Muscle layer of duodenum (tissue), 2 donors: ENCODE results near the gene ZNF561.
"Not testable (repeated sequence)": the region's sequence is repeated elsewhere in the genome, so short reads cannot be mapped to it uniquely, and the experiment has no call there.

Source experiments
- H3K27ac ChIP-seq: one replicate; pipeline ENCODE4 v1.7.0; 2013; ENCODE audit warnings: mild to moderate bottlenecking, low read length
- H3K27me3 ChIP-seq: one replicate; pipeline ENCODE4 v1.7.0; 2013; ENCODE audit warnings: low read depth, mild to moderate bottlenecking, control low read depth, low read length
- H3K36me3 ChIP-seq, 2 donors: one replicate each; pipeline ENCODE4 v1.7.0; 2013; ENCODE audit warnings: low read length in 2 of 2, control low read depth in 1 of 2, mild to moderate bottlenecking in 1 of 2; ENCODE audit not compliant: insufficient read depth in 2 of 2, control insufficient read depth in 1 of 2
- H3K4me1 ChIP-seq, 2 donors: one replicate each; pipeline ENCODE4 v1.7.0; 2013; ENCODE audit warnings: low read length in 2 of 2, mild to moderate bottlenecking in 2 of 2, control low read depth in 1 of 2, moderate library complexity in 1 of 2; ENCODE audit not compliant: insufficient read depth in 2 of 2, control insufficient read depth in 1 of 2
- H3K4me3 ChIP-seq, 2 donors: one replicate each; pipeline ENCODE4 v1.7.0; 2013; ENCODE audit warnings: low read length in 2 of 2, low read depth in 1 of 2, mild to moderate bottlenecking in 1 of 2
- H3K9me3 ChIP-seq, 2 donors: one replicate each; pipeline ENCODE4 v1.7.0; 2013; ENCODE audit warnings: low read length in 2 of 2, control low read depth in 1 of 2, mild to moderate bottlenecking in 1 of 2; ENCODE audit not compliant: control insufficient read depth in 1 of 2
- donor health status: healthy.

ZNF561 gene

DNA sequence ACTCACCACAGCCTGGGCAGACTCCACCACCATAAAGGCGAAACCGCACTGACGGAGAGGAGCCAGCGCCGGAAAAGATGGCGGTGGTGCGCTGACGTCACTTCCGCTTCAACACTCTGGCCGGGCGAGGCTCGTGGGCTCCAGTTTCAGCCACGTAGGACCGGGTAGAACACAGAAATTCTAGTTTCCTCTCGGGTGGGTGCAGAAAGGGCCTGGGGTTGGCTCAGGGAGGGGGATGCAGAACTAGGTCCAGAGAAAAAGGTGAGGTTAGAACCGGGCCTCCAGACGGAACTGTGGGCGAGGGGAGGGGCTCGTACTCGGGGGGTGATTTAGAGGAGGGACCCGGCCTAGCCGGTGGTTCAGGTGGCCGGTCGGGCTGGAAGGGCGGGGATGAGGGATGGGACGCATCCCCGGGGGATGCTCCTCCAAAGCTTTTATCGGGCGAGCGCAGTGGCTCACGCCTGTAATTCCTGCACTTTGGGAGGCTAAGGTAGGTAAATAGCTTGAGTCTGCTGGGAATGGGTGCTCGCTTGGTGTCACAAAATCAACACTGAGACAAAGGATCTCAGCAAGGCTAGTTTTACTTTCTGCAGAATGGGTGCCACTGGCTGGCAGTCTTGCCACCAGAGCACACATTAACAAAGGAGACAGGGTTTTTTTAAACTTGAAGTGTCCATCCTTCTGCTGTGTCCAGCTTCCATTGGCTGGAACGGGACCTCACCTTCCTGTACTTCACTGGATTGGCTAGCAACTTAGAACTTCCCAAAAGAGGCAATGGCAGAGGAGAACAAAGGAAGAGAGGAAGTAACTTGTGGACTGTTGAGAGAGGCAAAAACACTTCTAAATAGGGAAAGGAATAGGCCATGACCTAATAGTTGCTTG lies at the start of gene ZNF561:
Gene ZNF561, minus strand, starts transcription at position 77 of the 882 bp plus-strand sequence. CDS start 1,776 bp downstream, outside the sequence.
- Histone ChIP-seq H3K4me1 (peaks cover 0 to 24% of the 10 kb centered on the region in 2 donors), H3K27ac (peak within 1 kb of the TSS; percentile 95), H3K9me3 (no peaks in the 10 kb centered on the region), H3K4me3 (peak within 1 kb of the TSS; percentile 68 to 84), H3K36me3 (peaks cover 13 to 30% of the 10 kb centered on the region in 2 donors), H3K27me3 (no peaks in the 10 kb centered on the region)

DNA sequence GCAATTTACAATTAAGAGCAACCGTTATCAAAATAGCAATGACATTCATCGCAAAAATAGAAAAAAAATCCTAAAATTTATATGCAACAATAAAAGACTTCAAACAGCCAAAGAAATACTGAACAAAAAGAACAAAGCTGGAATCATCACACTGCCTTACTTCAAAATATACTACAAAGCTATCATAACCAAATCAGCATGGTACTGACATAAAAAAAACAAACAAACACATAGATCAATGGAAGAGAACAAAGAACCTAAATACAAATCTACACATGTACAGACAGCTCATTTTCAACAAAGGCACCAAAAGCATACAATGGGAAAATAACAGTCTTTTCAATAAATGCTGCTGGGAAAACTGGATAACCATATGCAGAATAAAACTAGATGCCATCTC lies 47.5 kb upstream of the ZNF561 start:
- Histone ChIP-seq H3K27ac (no peak overlapping the region), H3K27me3 (no peaks in the 10 kb centered on the region), H3K9me3 (peaks cover 5 to 27% of the 10 kb centered on the region in 2 donors), H3K4me3 (no peak overlapping the region), H3K36me3 (peaks cover 5 to 29% of the 10 kb centered on the region in 2 donors), H3K4me1 (no peaks in the 10 kb centered on the region)

DNA sequence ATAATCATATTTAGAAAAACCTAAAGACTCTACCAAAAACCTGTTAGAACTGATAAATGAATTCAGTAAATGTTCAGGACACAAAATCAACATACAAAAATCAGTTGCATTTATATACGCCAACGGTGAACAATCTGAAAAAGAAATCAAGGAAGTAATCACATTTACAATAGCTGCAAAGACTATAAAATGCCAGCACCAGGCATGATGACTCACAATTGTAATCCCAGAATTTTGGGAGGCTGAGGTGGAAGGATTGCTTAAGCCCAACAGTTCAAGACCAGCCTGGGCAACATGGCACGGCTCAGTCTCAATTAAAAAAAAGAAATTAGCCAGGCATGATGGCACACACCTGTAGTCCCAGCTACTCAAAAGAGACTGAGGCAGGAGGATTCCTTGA lies 46.9 kb upstream of the ZNF561 start:
- no peak overlapping the region for H3K27ac ChIP-seq
- peaks cover 0 to 21% of the 10 kb centered on the region in 2 donors for H3K9me3 ChIP-seq

GRCh38 chr19:9658769-9659168 lies 37.7 kb upstream of the ZNF561 start:
- Histone ChIP-seq H3K36me3 (peaks cover 29 to 30% of the 10 kb centered on the region in 2 donors), H3K4me1 (no peaks in the 10 kb centered on the region), H3K27me3 (no peaks in the 10 kb centered on the region), H3K9me3 (peaks cover 0 to 4% of the 10 kb centered on the region in 2 donors), H3K27ac (no peak overlapping the region), H3K4me3 (no peak overlapping the region)

More for the DNA sequence above, 46.9 kb upstream of the ZNF561 start:
- Histone ChIP-seq H3K36me3 (peaks cover 5 to 24% of the 10 kb centered on the region in 2 donors), H3K27me3 (no peaks in the 10 kb centered on the region), H3K4me3 (no peak overlapping the region), H3K4me1 (no peaks in the 10 kb centered on the region)

GRCh38 chr19:9653066-9653555 lies 32.1 kb upstream of the ZNF561 start:
- H3K4me3 ChIP-seq, H3K4me1 ChIP-seq, H3K27ac ChIP-seq, H3K27me3 ChIP-seq: not testable (repeated sequence)
- H3K9me3 ChIP-seq, result peaks cover 8 to 32% of the 10 kb centered on the region in 2 donors
- H3K36me3 ChIP-seq, result peaks cover 41 to 72% of the 10 kb centered on the region in 2 donors

GRCh38 chr19:9651464-9651863 lies 30.4 kb upstream of the ZNF561 start:
- H3K27ac ChIP-seq, H3K27me3 ChIP-seq, H3K4me1 ChIP-seq: not testable (repeated sequence)
- peaks cover 41 to 75% of the 10 kb centered on the region in 2 donors for H3K36me3 ChIP-seq
- peak overlapping the region in 1 of 2 donors; percentile 38 for H3K4me3 ChIP-seq
- H3K9me3 ChIP-seq, result peaks cover 8 to 32% of the 10 kb centered on the region in 2 donors

GRCh38 chr19:9650345-9650744 lies 29.3 kb upstream of the ZNF561 start:
- Histone ChIP-seq H3K4me1 (no peaks in the 10 kb centered on the region), H3K4me3 (no peak overlapping the region), H3K36me3 (peaks cover 35 to 67% of the 10 kb centered on the region in 2 donors), H3K9me3 (peaks cover 8 to 32% of the 10 kb centered on the region in 2 donors), H3K27ac (no peak overlapping the region), H3K27me3 (no peaks in the 10 kb centered on the region)

GRCh38 chr19:9645472-9645871 lies 24.4 kb upstream of the ZNF561 start:
- Histone ChIP-seq H3K27me3 (no peaks in the 10 kb centered on the region), H3K27ac (no peak overlapping the region), H3K4me1 (no peaks in the 10 kb centered on the region), H3K36me3 (peaks cover 3 to 41% of the 10 kb centered on the region in 2 donors), H3K9me3 (peaks cover 0 to 1% of the 10 kb centered on the region in 2 donors), H3K4me3 (no peak overlapping the region)

- no peak overlapping the region for H3K4me3 ChIP-seq
- peaks cover 3 to 32% of the 10 kb centered on the region in 2 donors for H3K36me3 ChIP-seq
- H3K27me3 ChIP-seq, result no peaks in the 10 kb centered on the region
- H3K4me1 ChIP-seq, result no peaks in the 10 kb centered on the region
- no peak overlapping the region for H3K27ac ChIP-seq
- no peaks in the 10 kb centered on the region for H3K9me3 ChIP-seq
Observed at GRCh38 chr19:9644472-9644871, 23.4 kb upstream of the ZNF561 start.

GRCh38 chr19:9641810-9642209 lies 20.8 kb upstream of the ZNF561 start:
- Histone ChIP-seq H3K4me3 (no peak overlapping the region), H3K27me3 (no peaks in the 10 kb centered on the region), H3K27ac (no peak overlapping the region), H3K36me3 (peaks cover 3 to 31% of the 10 kb centered on the region in 2 donors), H3K9me3 (no peaks in the 10 kb centered on the region), H3K4me1 (no peaks in the 10 kb centered on the region)

DNA sequence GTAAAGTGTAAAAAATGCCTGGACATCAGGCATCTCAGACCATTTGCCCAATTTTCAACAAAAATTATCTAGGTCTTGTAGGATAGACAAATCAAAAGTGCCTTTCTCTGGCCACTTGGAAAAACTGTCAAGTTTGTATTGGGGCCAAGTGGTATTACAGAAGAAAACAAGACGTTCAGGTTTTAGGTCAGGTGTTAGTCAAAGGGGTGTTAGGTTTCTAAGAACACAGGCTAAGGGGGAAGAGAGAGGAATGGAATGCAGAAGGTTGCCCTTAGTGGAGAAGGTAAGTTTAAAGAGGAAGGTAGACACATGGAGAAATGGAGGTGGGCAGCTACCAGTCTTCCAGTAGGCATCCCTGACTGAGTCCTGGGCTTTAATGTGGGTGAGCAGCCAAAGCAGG lies 19.9 kb upstream of the ZNF561 start:
- Histone ChIP-seq H3K36me3 (peaks cover 3 to 38% of the 10 kb centered on the region in 2 donors), H3K9me3 (no peaks in the 10 kb centered on the region), H3K4me3 (no peak overlapping the region), H3K27ac (no peak overlapping the region), H3K4me1 (no peaks in the 10 kb centered on the region), H3K27me3 (no peaks in the 10 kb centered on the region)
